Keratinocyte (primary cell): ENCODE measurements around the gene MC3R.

Experiments
- EZH2 ChIP-seq: IDR thresholded peaks from one replicate; pipeline ENCODE4 v1.6.1; 2012; ENCODE audit warnings: inconsistent platforms, mild to moderate bottlenecking, low read length, moderate library complexity
- TF ChIP-seq, protein P1 (sequence below), 3 experiments: IDR thresholded peaks in 1 of 3; conservative IDR thresholded peaks in 1 of 3; optimal IDR thresholded peaks in 1 of 3; 2 replicates in 2 of 3; 3 replicates in 1 of 3; pipeline versions ENCODE3 to v1.5.1; 2011; ENCODE audit warnings: low read length in 3 of 3, mild to moderate bottlenecking in 3 of 3, moderate library complexity in 2 of 3, control low read depth in 1 of 3, inconsistent platforms in 1 of 3; ENCODE audit not compliant: insufficient read depth in 2 of 3; ENCODE audit errors: extremely low read depth in 1 of 3

DNA sequence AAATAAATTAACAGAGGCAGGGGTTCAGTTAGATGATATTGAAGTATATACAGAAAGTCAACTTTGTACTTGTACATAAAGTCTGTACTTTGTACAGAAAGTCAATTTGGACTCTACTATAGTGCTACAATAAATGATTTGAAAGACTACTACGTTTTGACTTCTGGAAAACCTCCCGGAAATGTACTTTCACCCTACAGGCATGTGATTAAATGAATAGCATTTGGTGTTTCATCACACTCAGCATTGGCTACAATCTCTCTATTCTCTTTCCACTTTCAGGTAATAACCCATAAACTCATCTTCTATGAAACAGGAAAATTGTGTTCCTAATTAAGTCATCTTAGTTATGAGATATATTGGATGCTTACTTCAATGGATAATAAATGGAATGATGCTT lies 25.6 kb upstream of the MC3R start:
- TF ChIP-seq, protein P1, sequence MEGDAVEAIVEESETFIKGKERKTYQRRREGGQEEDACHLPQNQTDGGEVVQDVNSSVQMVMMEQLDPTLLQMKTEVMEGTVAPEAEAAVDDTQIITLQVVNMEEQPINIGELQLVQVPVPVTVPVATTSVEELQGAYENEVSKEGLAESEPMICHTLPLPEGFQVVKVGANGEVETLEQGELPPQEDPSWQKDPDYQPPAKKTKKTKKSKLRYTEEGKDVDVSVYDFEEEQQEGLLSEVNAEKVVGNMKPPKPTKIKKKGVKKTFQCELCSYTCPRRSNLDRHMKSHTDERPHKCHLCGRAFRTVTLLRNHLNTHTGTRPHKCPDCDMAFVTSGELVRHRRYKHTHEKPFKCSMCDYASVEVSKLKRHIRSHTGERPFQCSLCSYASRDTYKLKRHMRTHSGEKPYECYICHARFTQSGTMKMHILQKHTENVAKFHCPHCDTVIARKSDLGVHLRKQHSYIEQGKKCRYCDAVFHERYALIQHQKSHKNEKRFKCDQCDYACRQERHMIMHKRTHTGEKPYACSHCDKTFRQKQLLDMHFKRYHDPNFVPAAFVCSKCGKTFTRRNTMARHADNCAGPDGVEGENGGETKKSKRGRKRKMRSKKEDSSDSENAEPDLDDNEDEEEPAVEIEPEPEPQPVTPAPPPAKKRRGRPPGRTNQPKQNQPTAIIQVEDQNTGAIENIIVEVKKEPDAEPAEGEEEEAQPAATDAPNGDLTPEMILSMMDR (optimal IDR thresholded peaks at IDR 0.05 in 1 of 3, IDR thresholded peaks at IDR 0.05 in 1 of 3, conservative IDR thresholded peaks at IDR 0.05 in 1 of 3; ENCODE audit: extremely low read depth in 1 of 3, insufficient read depth in 2 of 3, low read length in 3 of 3), result no peak
- TF ChIP-seq EZH2, result no peak
